GM18951 (cell line): ENCODE data around the gene B3GNT7.
"Not testable (repeated sequence)": the region's sequence is repeated elsewhere in the genome, so short reads cannot be mapped to it uniquely, and the experiment has no call there.

Experiments used
- POLR2A ChIP-seq: IDR thresholded peaks from 4 replicates; pipeline ENCODE4 v1.6.1; 2011; ENCODE audit warnings: mild to moderate bottlenecking; ENCODE audit not compliant: insufficient read length, insufficient read depth; ENCODE audit errors: extremely low read depth
- in situ Hi-C: fragments of 300-500 bp; cut with MboI; formaldehyde crosslinking; loops from one replicate; pipeline ENCODE4 v1.12.0; 2022; ENCODE audit warnings: low sequenced_read_pairs, mixed read lengths, inconsistent platforms; ENCODE audit not compliant: unreplicated experiment

B3GNT7 gene

GRCh38 chr2:231371430-231372054, 24.0 kb upstream of the B3GNT7 start:
- no peak for TF ChIP-seq POLR2A
- in situ Hi-C loops: no loop called here

- in situ Hi-C loops: no loop called here
- no peak for TF ChIP-seq POLR2A
These were observed 23.2 kb upstream of the B3GNT7 start for GRCh38 chr2:231372326-231372725.

DNA sequence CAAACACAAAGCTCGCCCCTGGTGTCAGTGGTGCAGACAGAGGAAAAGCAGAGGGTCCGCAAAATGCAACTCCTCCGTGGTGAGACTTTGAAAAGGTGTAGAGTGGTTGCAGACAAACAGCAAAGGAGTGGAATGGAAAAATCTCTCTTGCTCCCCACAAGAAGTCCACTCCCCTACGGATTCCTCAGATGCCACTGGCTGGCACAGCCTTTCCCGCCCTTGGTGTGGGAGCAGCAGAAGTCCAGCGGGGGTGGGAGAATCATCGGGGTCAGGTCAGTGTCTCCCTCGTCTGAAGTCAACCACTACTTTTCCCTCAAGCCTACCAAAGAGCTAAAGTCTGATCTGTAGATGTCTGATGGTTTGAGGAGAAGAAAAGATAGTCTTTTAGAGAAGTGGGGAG, 22.3 kb upstream of the B3GNT7 start:
- TF ChIP-seq POLR2A: no peak
- in situ Hi-C loops: no loop called here

DNA sequence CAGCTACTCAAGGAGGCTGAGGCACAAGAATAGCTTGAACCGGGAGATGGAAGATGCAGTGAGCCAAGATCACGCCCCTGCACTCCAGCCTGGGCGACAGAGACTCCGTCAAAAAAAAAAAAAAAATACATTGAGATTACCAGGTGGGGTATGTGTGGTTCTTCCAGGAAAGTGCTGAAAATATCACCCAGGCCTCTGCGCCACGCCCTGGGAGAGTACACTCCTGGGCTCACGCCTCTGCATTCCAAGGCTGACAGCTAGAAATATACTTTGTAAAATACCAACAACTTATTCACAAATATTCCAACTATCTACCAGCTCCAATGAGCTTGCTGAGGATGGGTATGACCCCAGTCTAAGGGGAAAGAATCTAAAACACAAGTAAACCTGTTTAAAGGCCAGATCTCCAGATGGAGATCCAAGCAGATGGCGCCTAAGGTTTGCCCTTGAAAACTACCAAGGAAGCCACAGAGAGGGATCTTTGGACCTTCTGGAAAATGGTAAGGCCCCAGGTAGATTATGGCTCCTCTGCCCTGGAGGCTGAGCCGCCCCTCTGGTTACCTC, 21.6 kb upstream of the B3GNT7 start:
- no peak for TF ChIP-seq POLR2A
- in situ Hi-C loops: no loop called here

DNA sequence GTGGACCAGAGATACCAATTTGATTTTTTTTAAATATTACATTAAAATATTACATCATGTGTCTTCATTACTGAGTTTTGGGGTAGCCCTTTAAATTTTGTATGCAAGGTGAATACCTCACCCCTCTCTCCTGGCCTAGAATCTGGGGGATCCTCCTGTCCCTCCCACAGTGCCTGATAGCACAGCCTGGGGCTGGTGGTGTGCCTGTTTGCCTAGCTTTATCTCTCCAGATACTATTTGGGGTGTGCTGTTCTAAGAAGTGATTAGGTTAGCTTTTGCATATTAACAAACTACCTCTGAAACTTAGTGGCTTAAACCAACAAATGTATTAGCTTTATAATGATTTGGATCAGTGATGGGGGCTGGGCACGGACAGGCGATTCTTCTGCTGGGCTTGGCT, 20.7 kb upstream of the B3GNT7 start:
- no peak for TF ChIP-seq POLR2A
- in situ Hi-C loops: no loop called here

GRCh38 chr2:231375994-231376615, 19.4 kb upstream of the B3GNT7 start:
- in situ Hi-C loops: not testable (repeated sequence)

GRCh38 chr2:231376857-231377256, 18.7 kb upstream of the B3GNT7 start:
- no peak for TF ChIP-seq POLR2A
- in situ Hi-C loops: no loop called here

DNA sequence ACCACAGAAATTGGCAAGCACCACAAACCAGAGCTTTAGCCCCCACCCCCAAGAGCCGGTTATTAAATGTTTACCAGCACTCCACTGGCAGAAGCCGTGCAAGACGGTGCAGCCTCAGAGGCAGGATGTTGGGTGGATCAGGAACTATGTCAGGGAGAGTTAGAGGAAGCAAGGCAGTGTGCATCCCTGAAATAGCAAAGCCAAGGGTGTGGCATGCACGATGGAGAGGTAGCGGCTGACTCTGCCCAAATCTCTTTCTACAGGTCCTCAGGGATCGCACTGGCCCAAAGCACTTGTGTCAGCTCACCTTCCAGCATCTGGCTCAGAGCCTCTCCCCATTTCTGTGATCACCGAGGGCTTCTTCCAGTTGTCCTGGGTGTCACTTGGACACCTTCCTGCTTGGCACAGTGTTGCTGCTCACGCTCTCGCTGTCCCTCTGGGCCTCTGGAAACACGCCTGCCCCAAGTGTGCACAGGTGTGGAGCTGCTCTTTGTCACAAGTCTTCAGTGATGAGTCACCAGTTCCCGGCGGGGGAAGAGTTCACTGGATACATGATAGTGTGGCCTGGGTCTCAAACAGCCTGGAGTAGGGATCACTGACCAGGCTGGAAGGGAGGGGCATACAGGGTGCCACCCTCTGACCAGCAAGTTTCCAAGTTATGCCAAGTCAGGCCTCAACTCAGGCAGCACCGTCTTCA, 17.3 kb upstream of the B3GNT7 start:
- in situ Hi-C loops: no loop called here
- TF ChIP-seq POLR2A: no peak

DNA sequence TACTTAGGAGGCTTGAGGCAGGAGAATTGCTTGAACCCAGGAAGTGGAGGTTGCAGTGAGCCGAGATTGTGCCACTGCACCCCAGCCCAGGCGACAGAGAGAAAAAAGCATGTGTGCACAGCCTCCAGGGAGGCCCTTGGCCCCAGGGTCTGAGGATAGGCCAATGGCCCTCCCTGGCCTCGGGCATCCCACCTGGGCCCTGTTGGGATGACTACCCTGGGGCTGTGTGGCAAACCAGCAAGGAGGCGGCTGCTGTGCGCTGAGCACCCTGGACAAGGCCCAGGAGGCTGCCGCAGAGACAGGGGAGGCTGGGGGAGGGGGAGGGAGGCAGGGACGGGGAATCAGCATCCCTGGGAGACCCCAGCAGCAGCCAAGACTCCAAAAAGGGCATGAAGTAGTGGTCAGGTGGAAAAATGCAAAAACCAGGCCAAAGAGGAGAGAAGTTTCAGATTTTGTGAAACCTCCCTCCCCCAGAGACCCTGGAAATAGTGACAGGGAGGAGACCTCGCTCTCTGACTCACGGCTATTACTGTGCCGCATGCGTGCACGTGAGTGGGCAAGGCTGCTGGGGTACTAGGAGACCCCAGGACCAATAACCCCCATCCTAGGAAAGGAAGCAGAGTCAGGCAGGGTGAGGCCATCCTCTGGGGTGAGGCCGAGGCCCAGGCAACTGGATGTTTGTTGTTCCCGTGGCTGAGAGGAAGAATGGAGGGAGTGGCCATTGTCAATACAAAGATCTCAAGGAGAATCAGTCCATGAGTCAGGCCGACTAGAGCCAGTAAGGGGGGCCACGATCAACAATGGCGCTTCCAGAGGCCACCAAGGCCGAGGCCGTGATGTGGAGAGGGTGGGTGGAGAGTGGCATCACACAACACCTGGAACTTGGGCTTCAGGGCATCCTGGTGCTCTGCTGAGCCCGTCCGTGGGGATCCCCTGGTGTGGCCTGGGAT, 16.0 kb upstream of the B3GNT7 start:
- in situ Hi-C loops: no loop called here

GRCh38 chr2:231380307-231380706, 15.2 kb upstream of the B3GNT7 start:
- in situ Hi-C loops: no loop called here
- no peak for TF ChIP-seq POLR2A

More for the DNA sequence above, 16.0 kb upstream of the B3GNT7 start:
- no peak for TF ChIP-seq POLR2A

DNA sequence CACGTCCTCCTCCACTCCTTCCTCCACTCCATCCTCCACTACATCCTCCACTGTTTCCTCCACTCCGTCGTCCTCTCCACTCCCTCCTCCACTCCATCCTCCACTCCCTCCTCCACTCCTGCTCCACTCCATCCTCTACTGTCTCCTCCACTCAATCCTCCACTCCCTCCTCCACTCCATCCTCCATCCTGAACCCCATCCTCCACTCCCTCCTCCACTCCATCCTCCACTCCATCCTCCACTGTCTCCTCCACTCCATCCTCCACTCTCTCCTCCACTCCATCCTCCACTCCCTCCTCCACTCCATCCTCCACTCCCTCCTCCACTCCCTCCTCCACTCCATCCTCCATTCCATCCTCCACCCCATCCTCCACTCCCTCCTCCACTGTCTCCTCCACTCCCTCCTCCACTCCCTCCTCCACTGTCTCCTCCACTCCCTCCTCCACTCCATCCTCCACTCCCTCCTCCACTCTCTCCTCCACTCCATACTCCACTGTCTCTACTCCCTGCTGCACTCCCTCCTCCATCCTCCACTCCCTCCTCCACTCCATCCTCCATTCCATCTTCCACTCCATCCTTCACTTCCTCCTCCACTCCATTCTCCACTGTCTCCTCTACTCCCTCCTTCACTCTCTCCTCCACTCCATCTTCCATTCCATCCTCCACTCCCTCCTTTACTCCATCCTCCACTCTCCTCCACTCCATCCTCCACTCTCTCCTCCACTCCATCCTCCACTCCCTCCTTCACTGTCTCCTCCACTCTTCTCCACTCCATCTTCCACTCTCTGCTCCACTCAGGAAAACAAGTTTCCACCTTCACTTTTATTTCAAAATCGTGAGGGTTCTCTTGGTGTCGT, 14.3 kb upstream of the B3GNT7 start:
- in situ Hi-C loops: no loop called here
- TF ChIP-seq POLR2A: no peak

DNA sequence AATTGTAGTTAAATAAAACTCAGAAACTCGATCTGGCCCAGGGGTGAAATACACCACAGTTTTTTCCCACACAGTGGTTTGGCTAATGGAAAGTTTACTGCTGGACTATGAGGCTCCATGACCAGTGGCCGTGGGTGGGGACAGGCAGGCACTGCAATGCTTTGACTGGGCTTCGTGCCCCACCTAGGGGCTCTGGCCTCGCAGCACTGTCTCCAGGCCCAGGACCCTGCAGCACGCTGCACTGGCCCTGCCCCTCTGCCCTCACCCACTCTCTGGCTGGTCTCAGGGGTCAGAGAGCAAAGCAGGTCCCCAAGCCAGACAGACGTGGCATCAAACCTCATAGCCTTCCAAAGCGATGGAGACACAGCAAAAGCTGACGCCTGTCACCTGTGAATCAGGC, 13.4 kb upstream of the B3GNT7 start:
- no peak for TF ChIP-seq POLR2A
- in situ Hi-C loops: no loop called here
